ENCODE data around the gene MR1. TPM values are rescaled to one million over a fixed set of nuclear protein-coding genes. Genes with fewer than 3 reads are reported as not detected.

The MR1 gene
- 9.8 and 13.7 TPM in 2 replicates for total RNA-seq (2012; rRNA removed)

DNA sequence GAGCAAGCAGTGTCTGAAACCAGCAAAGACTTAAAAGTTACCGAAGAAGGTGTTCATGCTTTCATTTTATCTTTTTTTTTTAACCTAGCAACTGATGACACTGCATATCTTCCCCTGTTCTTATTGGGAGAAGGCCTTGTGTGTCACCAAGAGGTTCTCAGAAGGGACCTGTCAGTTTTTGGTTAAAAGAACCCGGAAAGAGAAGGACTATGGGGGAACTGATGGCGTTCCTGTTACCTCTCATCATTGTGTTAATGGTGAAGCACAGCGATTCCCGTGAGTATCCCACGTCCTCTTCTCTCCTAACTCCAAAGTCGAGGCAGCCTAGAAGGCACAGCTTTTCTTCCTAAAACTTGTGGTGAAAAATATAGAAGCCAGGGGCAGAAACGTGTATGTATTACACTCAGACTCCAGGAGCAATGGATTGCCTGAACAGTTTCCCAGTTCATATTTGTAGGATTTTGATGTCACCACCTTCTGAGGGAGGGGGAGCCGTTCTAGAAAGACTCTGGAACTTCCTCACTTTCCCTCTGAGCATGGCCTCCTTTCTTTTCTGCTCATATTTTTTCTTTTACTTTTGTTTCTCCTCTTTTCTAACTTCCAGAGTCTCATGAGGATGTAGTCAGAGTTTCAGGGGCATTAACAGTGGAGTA lies at the start of gene MR1:
Gene MR1 (plus strand): TSS at position 185 of the 653 bp plus-strand sequence. CDS start 25 bp downstream, at position 210.
- Histone ChIP-seq H3K4me3 (ENCODE audit: low read length) (peak within 1 kb of the TSS; percentile 69), H3K9me3 (replicated peaks; ENCODE audit: low read length) (no peaks in the 10 kb centered on the region), H3K27me3 (ENCODE audit: control insufficient read depth, insufficient read depth, low read length) (no peaks in the 10 kb centered on the region), H3K9ac (ENCODE audit: low read depth, low read length) (peak within 1 kb of the TSS; percentile 71), H3K4me1 (ENCODE audit: control insufficient read depth, insufficient read depth, low read length) (peaks cover 12% of the 10 kb centered on the region), H3K4me2 (ENCODE audit: low read length) (peak within 1 kb of the TSS; percentile 82), H3K36me3 (ENCODE audit: insufficient read depth, low read length) (no peaks in the 10 kb centered on the region)

DNA sequence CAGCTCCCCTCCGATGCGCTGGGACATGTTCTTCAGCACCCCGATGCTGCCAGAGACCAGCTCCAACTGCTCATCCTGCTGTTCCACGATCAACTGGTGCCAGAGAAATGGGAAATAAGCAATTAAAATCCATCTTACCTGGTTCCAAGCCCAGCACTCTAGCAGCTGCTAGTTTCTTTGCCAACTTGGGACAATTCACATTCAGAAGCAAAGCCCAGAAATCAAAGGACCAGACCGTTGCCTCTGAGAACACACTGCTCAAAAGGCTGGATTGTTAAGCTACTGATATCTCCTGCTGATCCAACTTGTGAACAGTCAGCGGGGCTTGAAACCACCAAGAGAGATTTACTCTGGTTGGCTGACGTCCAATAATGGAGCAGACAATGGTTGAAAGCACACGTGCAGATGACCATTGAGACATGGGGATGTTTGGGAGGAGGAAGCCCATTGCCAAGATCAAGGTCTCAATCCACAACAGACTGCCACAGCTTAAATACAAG lies 45.5 kb upstream of the MR1 start:
- H3K36me3 ChIP-seq (ENCODE audit: insufficient read depth, low read length) = peaks cover 64% of the 10 kb centered on the region
- H3K4me1 ChIP-seq (ENCODE audit: control insufficient read depth, insufficient read depth, low read length) = no peaks in the 10 kb centered on the region
- H3K9me3 ChIP-seq (replicated peaks; ENCODE audit: low read length) = no peaks in the 10 kb centered on the region
- no peak overlapping the region for H3K9ac ChIP-seq (ENCODE audit: low read depth, low read length)
- H3K27me3 ChIP-seq (ENCODE audit: control insufficient read depth, insufficient read depth, low read length) = no peaks in the 10 kb centered on the region
- no peak overlapping the region for H3K4me2 ChIP-seq (ENCODE audit: low read length)
- H3K4me3 ChIP-seq (ENCODE audit: low read length) = no peak overlapping the region

DNA sequence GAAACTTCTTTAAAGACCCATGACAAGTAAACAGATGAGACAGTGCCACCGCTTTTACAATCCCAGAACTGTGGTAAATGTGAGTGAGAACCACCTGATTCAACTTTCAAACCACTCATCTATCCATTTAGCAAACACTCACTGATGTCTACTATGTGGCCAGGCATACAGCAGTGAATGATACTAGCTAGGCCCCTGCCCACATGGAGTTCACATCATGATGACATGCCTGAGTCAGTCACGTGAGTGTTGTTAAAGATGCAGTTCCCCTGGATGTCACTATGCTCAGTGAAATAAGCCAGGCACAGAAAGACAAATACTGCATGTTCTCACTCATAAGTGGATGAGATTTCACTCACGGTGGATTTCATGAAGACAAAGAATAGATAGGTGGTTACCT lies 39.5 kb upstream of the MR1 start:
- Histone ChIP-seq H3K4me3 (ENCODE audit: low read length) (no peak overlapping the region), H3K27me3 (ENCODE audit: control insufficient read depth, insufficient read depth, low read length) (no peaks in the 10 kb centered on the region), H3K36me3 (ENCODE audit: insufficient read depth, low read length) (peaks cover 34% of the 10 kb centered on the region), H3K4me1 (ENCODE audit: control insufficient read depth, insufficient read depth, low read length) (peaks cover 3% of the 10 kb centered on the region), H3K9me3 (replicated peaks; ENCODE audit: low read length) (no peaks in the 10 kb centered on the region), H3K4me2 (ENCODE audit: low read length) (no peak overlapping the region), H3K9ac (ENCODE audit: low read depth, low read length) (no peak overlapping the region)

DNA sequence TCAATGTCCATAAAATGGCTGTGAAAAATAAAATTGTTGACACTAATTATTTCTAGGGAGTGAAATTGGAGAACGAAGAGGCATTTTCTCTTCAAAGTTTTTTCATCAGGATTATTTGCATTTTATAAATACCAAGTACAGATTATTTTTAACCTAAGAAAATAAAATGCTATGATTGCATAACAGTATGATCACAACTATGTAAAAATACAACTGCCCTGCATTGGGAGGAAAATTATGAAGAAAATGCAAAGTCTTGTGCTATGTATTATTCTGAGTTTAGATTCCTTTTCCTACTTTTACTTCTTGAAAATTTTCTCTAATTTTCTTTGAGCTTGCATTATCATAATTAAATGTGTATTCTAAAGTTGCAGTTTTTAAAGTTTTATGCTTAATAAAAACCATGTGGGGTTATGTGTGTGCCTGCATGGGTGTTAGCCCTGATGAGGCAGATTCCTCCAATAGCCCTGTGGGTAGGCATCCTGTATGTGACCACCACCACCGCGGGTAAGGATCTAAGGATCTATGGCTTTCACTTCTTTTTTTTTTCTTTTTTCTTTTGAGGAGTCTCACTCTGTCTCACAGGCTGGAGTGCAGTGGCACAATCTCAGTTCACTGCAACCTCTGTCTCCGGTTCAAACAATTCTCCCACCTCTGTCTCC lies 35.8 kb upstream of the MR1 start:
- H3K36me3 ChIP-seq (ENCODE audit: insufficient read depth, low read length) = peaks cover 22% of the 10 kb centered on the region
- H3K27me3 ChIP-seq (ENCODE audit: control insufficient read depth, insufficient read depth, low read length) = no peaks in the 10 kb centered on the region
- H3K9ac ChIP-seq (ENCODE audit: low read depth, low read length) = no peak overlapping the region
- H3K4me2 ChIP-seq (ENCODE audit: low read length) = no peak overlapping the region
- H3K4me1 ChIP-seq (ENCODE audit: control insufficient read depth, insufficient read depth, low read length) = peaks cover 3% of the 10 kb centered on the region
- no peaks in the 10 kb centered on the region for H3K9me3 ChIP-seq (replicated peaks; ENCODE audit: low read length)
- H3K4me3 ChIP-seq (ENCODE audit: low read length) = no peak overlapping the region

DNA sequence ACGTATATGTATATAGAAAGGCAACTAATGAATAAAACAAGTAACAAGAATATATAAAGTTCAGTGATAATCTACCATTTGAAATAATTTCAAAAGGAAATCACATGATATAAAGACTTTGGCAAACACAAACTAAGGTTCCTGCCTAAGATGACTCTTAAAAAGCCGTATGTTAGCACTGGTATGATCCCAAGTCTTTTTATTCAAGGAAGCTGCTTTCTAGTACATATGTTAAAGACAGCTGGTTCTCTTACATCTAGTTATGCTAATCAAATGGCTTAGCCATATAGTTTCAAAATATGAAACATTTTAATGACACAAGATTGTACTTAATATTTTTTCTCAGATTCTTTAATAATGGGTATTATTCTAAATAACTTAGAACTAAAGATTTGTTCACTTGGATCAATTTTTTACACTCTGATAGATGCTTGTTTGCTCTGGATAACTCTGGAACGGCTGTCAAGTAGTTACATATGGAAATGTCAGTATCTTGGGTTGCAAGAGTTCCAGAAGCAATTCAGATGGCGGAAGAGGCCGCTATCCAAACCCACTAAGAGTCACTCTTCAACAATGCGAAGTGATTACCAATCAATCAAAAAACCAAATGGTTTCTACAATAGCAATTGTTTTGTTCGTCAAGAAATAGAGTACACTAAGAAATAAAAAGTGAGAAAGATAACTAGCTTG lies 32.5 kb upstream of the MR1 start:
- no peak overlapping the region for H3K4me3 ChIP-seq (ENCODE audit: low read length)
- no peak overlapping the region for H3K9ac ChIP-seq (ENCODE audit: low read depth, low read length)
- H3K27me3 ChIP-seq (ENCODE audit: control insufficient read depth, insufficient read depth, low read length) = no peaks in the 10 kb centered on the region
- H3K36me3 ChIP-seq (ENCODE audit: insufficient read depth, low read length) = peaks cover 29% of the 10 kb centered on the region
- H3K9me3 ChIP-seq (replicated peaks; ENCODE audit: low read length) = no peaks in the 10 kb centered on the region
- H3K4me2 ChIP-seq (ENCODE audit: low read length) = no peak overlapping the region
- H3K4me1 ChIP-seq (ENCODE audit: control insufficient read depth, insufficient read depth, low read length) = peaks cover 3% of the 10 kb centered on the region

DNA sequence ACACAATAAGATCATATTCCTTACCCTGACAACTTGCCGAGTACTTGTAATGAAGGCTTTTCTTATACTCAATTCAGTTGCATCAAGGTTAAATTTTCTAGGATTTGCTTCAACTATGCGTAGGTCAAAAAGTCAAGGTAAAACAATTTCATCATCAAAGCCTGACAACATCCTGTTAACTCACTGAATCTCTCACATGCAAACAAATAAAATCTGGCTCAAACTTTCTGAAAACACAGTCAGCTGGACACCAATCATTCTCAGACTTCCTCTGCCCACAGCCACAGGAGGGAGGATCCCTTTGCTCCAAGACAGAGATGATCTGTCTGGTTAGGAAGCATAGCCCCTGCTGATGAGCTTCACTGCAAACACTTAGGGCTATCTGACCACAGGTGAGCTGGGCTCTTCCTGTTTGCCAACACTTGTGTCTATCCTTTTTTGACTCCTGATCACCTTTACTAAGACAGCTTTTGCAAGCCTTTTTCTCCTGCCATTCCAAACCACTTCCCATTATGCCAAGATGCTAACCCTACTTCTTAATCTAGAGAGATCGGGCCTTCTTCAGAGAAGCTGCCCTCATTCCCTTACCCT lies 31.1 kb upstream of the MR1 start:
- peaks cover 3% of the 10 kb centered on the region for H3K4me1 ChIP-seq (ENCODE audit: control insufficient read depth, insufficient read depth, low read length)

DNA sequence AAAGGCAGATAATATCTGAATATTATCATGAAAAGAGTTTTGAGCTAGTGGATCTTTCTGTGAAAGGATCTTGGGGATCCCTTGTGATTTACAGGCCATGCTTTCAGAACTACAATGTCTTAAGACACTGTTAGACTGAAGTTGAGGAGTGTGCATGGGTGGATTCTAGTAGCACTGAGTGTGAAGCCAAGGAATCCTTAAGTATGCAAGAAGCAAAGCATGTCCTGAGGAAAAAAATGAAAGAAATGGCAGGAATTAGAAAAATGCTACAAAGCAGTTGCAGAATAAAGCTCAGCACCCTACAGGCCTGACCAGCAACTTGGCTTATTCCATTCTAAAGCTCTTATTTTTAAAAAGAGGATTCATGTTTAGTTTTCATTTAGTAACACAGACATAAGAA lies 23.0 kb upstream of the MR1 start:
- H3K36me3 ChIP-seq (ENCODE audit: insufficient read depth, low read length) = no peaks in the 10 kb centered on the region
- no peak overlapping the region for H3K4me3 ChIP-seq (ENCODE audit: low read length)
- peaks cover 26% of the 10 kb centered on the region for H3K4me1 ChIP-seq (ENCODE audit: control insufficient read depth, insufficient read depth, low read length)
- H3K4me2 ChIP-seq (ENCODE audit: low read length) = peak overlapping the region; percentile 58
- H3K27me3 ChIP-seq (ENCODE audit: control insufficient read depth, insufficient read depth, low read length) = no peaks in the 10 kb centered on the region
- no peaks in the 10 kb centered on the region for H3K9me3 ChIP-seq (replicated peaks; ENCODE audit: low read length)
- H3K9ac ChIP-seq (ENCODE audit: low read depth, low read length) = no peak overlapping the region

More for the DNA sequence above, 31.1 kb upstream of the MR1 start:
- no peak overlapping the region for H3K9ac ChIP-seq (ENCODE audit: low read depth, low read length)
- H3K4me2 ChIP-seq (ENCODE audit: low read length) = no peak overlapping the region
- H3K36me3 ChIP-seq (ENCODE audit: insufficient read depth, low read length) = peaks cover 29% of the 10 kb centered on the region
- H3K4me3 ChIP-seq (ENCODE audit: low read length) = no peak overlapping the region
- H3K27me3 ChIP-seq (ENCODE audit: control insufficient read depth, insufficient read depth, low read length) = no peaks in the 10 kb centered on the region
- no peaks in the 10 kb centered on the region for H3K9me3 ChIP-seq (replicated peaks; ENCODE audit: low read length)

DNA sequence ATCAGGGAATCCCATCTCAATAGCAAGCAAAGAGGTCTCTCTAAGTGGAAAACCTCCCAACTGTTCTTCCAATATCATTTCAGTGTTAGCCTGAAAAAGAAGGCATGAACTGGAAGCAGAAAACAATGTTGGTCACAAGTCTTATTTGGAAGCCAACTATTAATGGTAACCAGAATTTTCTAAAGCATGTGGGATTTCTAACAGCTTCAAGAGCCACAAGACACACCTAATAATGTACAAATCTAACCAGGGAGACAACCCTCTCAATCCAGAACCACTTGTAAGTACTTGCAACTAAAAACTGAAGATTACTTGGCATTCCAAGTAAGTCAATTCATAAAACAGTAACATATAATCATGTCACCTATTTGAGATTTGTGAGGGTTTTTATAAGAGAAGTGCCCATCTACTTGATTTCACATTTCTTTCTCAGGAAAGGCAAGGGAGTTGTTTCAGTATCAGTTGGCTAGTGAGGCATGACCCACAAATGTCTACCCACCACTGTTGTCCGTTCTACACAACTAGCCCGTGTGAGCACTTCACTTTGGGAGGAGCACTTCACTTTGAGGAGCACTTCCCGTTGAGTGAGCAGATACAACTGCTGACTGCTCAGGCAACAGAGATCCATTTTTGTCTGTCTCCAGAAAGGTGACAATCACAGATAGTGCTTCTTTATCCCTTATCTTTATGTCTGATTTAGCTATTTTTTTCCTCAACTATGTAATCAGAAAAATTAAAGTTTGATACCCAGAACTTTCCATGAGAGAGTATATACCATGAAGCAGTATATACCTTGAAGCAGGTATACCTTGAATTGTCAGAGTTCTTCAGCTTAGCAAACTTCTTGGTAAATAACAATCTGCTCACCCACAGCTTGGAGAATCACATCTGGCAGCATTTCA lies 22.2 kb upstream of the MR1 start:
- H3K4me1 ChIP-seq (ENCODE audit: control insufficient read depth, insufficient read depth, low read length) = peaks cover 26% of the 10 kb centered on the region
- no peak overlapping the region for H3K9ac ChIP-seq (ENCODE audit: low read depth, low read length)
- H3K9me3 ChIP-seq (replicated peaks; ENCODE audit: low read length) = no peaks in the 10 kb centered on the region
- no peaks in the 10 kb centered on the region for H3K27me3 ChIP-seq (ENCODE audit: control insufficient read depth, insufficient read depth, low read length)
- H3K4me3 ChIP-seq (ENCODE audit: low read length) = no peak overlapping the region
- H3K4me2 ChIP-seq (ENCODE audit: low read length) = peak overlapping the region; percentile 58
- no peaks in the 10 kb centered on the region for H3K36me3 ChIP-seq (ENCODE audit: insufficient read depth, low read length)

DNA sequence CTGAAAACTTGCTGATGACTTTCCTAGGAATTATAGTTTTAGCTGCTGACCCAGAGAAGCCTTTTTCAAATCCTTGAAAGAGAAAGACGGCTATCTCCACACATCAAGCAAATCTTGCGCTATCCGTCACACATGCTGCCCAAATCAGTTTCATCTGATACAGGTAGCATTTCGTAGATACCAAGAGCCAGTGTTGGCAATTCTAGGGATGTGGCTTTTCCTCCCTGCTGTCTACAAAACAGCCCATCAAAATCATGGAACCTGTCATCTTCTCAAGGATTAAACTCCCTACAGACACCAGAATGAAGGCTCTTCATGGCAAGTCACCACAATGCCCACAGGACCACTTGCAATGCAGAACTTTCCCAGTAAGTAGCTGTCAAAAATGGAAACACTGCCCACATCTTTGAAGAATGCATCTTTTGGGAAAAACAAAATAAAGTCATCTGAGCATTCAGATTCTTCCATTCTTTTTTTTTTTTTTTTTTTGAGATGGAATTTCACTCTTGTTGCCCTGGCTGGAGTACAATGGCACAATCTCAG lies 21.5 kb upstream of the MR1 start:
- Histone ChIP-seq H3K4me1 (ENCODE audit: control insufficient read depth, insufficient read depth, low read length) (peaks cover 26% of the 10 kb centered on the region), H3K4me3 (ENCODE audit: low read length) (no peak overlapping the region), H3K4me2 (ENCODE audit: low read length) (no peak overlapping the region), H3K9me3 (replicated peaks; ENCODE audit: low read length) (no peaks in the 10 kb centered on the region), H3K36me3 (ENCODE audit: insufficient read depth, low read length) (no peaks in the 10 kb centered on the region), H3K27me3 (ENCODE audit: control insufficient read depth, insufficient read depth, low read length) (no peaks in the 10 kb centered on the region), H3K9ac (ENCODE audit: low read depth, low read length) (no peak overlapping the region)

DNA sequence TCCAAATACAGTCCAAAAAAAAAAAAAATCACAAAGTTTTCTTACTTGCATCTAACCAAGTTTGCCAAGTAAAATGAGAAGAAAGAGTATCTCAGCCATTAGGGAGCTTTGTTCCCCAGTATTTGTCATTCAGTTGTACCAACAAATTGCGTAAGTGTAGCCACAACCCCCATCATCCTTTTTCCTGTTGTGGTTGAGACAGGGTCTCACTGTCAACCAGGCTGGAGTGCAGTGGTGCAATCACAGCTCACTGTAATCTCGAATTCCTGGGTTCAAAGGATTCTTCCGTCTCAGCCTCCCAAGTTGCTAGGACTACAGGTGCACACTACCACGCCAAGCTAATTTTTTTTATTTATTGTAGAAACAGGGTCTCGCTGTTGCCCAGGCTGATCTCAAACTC lies 20.6 kb upstream of the MR1 start:
- no peak overlapping the region for H3K9ac ChIP-seq (ENCODE audit: low read depth, low read length)
- no peaks in the 10 kb centered on the region for H3K9me3 ChIP-seq (replicated peaks; ENCODE audit: low read length)
- peaks cover 26% of the 10 kb centered on the region for H3K4me1 ChIP-seq (ENCODE audit: control insufficient read depth, insufficient read depth, low read length)
- no peak overlapping the region for H3K4me3 ChIP-seq (ENCODE audit: low read length)
- no peak overlapping the region for H3K4me2 ChIP-seq (ENCODE audit: low read length)
- H3K27me3 ChIP-seq (ENCODE audit: control insufficient read depth, insufficient read depth, low read length) = no peaks in the 10 kb centered on the region
- H3K36me3 ChIP-seq (ENCODE audit: insufficient read depth, low read length) = peaks cover 4% of the 10 kb centered on the region

All from skeletal muscle satellite cell (primary cell).